SK-N-SH (cell line): ENCODE measurements around the gene MBLAC1. TPM values are rescaled to one million over a fixed set of nuclear protein-coding genes. Genes with fewer than 3 reads are reported as not detected.

Source experiments
- CTCF ChIA-PET: fragments of 300-600, 350-600 bp; formaldehyde crosslinking; extraction: SDS; loops from one replicate; lab custom pipeline; 2021; lab: Yijun Ruan, JAX
- POLR2A ChIA-PET: fragments of 350-600 bp; sonication (Branson Sonifier 250); formaldehyde crosslinking; extraction: SDS; loops from one replicate; lab custom pipeline; 2020; ENCODE audit warnings: antibody characterized with exemption, inconsistent platforms; lab: Yijun Ruan, JAX
- DNase-seq: peaks from one replicate; pipeline ENCODE4 v3.0.0; 2012
- H2AFZ ChIP-seq: fragments of 200-600 bp; sonication (generic); 2 replicates; pipeline ENCODE4 v1.8.1; 2016; ENCODE audit warnings: antibody characterized with exemption, mild to moderate bottlenecking, low read depth
- H3F3A ChIP-seq: fragments of 200-600 bp; sonication (generic); replicated peaks from 2 replicates; pipeline ENCODE3; 2016; ENCODE audit warnings: antibody characterized with exemption, mild to moderate bottlenecking; ENCODE audit not compliant: insufficient read depth
- H3K27ac ChIP-seq, 2 experiments: fragments of 200-500 bp in 1 of 2; fragments of 200-600 bp in 1 of 2; sonication (Bioruptor generic) in 1 of 2; sonication (generic), shearing (Covaris generic) in 1 of 2; 2 replicates each; pipeline versions ENCODE4 v1.5.1 to v1.6.1; 2014 to 2016; ENCODE audit warnings: low read depth in 2 of 2, inconsistent platforms in 1 of 2, low read length in 1 of 2, mild to moderate bottlenecking in 1 of 2, mixed read lengths in 1 of 2
- H3K27me3 ChIP-seq: fragments of 200-600 bp; sonication (generic), shearing (Covaris generic); 2 replicates; pipeline ENCODE4 v1.6.1; 2016; ENCODE audit warnings: mixed run types; ENCODE audit not compliant: insufficient read depth
- H3K36me3 ChIP-seq, 2 experiments: fragments of 200-500 bp in 1 of 2; fragments of 200-600 bp in 1 of 2; sonication (Bioruptor generic) in 1 of 2; sonication (generic) in 1 of 2; replicated peaks in 1 of 2; 2 replicates each; pipeline versions ENCODE3 to v1.5.1; 2014 to 2016; ENCODE audit warnings: low read length in 1 of 2, mild to moderate bottlenecking in 1 of 2; ENCODE audit not compliant: insufficient read depth in 2 of 2, control insufficient read depth in 1 of 2
- H3K4me1 ChIP-seq, 2 experiments: fragments of 200-500 bp in 1 of 2; fragments of 200-600 bp in 1 of 2; sonication (Bioruptor generic) in 1 of 2; sonication (generic), shearing (Covaris generic) in 1 of 2; 2 replicates each; pipeline versions ENCODE4 v1.5.1 to v1.6.1; 2014 to 2016; ENCODE audit warnings: low read depth in 1 of 2, low read length in 1 of 2, mixed run types in 1 of 2; ENCODE audit not compliant: insufficient read depth in 2 of 2, control insufficient read depth in 1 of 2
- H3K4me2 ChIP-seq: fragments of 200-600 bp; sonication (generic), shearing (Covaris generic); 2 replicates; pipeline ENCODE4 v1.6.1; 2017; ENCODE audit warnings: mixed run types
- H3K4me3 ChIP-seq, 2 experiments: fragments of 200-500 bp in 1 of 2; fragments of 200-600 bp in 1 of 2; sonication (Bioruptor generic) in 1 of 2; sonication (generic), shearing (Covaris generic) in 1 of 2; 2 replicates each; pipeline versions ENCODE4 v1.5.1 to v1.8.1; 2014 to 2016; ENCODE audit warnings: low read depth in 2 of 2, inconsistent platforms in 1 of 2, low read length in 1 of 2, mild to moderate bottlenecking in 1 of 2, mixed read lengths in 1 of 2, moderate library complexity in 1 of 2
- H3K79me2 ChIP-seq: fragments of 200-600 bp; sonication (generic); 2 replicates; pipeline ENCODE4 v1.8.1; 2017; ENCODE audit warnings: mild to moderate bottlenecking; ENCODE audit not compliant: insufficient read depth
- H3K9ac ChIP-seq: fragments of 200-600 bp; sonication (generic); 2 replicates; pipeline ENCODE4 v1.6.1; 2017; ENCODE audit warnings: mixed run types
- H3K9me2 ChIP-seq: fragments of 200-600 bp; sonication (generic); 2 replicates; pipeline ENCODE4 v1.6.1; 2017; ENCODE audit warnings: mixed run types
- H3K9me3 ChIP-seq: fragments of 200-600 bp; sonication (generic); 2 replicates; pipeline ENCODE4 v1.6.1; 2017; ENCODE audit warnings: mixed run types, mild to moderate bottlenecking, moderate library complexity
- H4K20me1 ChIP-seq: fragments of 200-600 bp; sonication (generic); 2 replicates; pipeline ENCODE4 v1.6.1; 2017; ENCODE audit warnings: mild to moderate bottlenecking, mixed run types; ENCODE audit not compliant: insufficient read depth
- CHD2 ChIP-seq: fragments of 150-350 bp; IDR thresholded peaks from 2 replicates; pipeline ENCODE4 v1.6.1; 2018; ENCODE audit warnings: low read length; ENCODE audit not compliant: partially characterized antibody
- GATA2 ChIP-seq: sonication (generic); formaldehyde crosslinking; IDR thresholded peaks from 2 replicates; pipeline ENCODE4 v1.5.0; 2020; ENCODE audit warnings: mild to moderate bottlenecking, missing genetic modification reagents
- JUND ChIP-seq: IDR thresholded peaks from 2 replicates; pipeline ENCODE4 v1.4.0; 2012
- NFIC ChIP-seq: IDR thresholded peaks from 2 replicates; pipeline ENCODE4 v1.4.0; 2012; ENCODE audit warnings: borderline replicate concordance
- NRF1 ChIP-seq: IDR thresholded peaks from 2 replicates; pipeline ENCODE4 v1.6.1; 2012; ENCODE audit warnings: low read depth, mild to moderate bottlenecking, low read length
- REST ChIP-seq: IDR thresholded peaks from 2 replicates; pipeline ENCODE4 v1.6.1; 2012; ENCODE audit warnings: mild to moderate bottlenecking, low read depth, low read length, moderate library complexity
- RXRA ChIP-seq: IDR thresholded peaks from 2 replicates; pipeline ENCODE4 v1.4.0; 2012; ENCODE audit warnings: low read depth, mild to moderate bottlenecking, borderline replicate concordance
- SIN3A ChIP-seq: IDR thresholded peaks from 2 replicates; pipeline ENCODE4 v1.6.1; 2012; ENCODE audit warnings: low read depth, mild to moderate bottlenecking, low read length, moderate library complexity, borderline replicate concordance
- TEAD4 ChIP-seq: IDR thresholded peaks from 2 replicates; pipeline ENCODE4 v1.4.0; 2012; ENCODE audit warnings: mild to moderate bottlenecking, borderline replicate concordance; ENCODE audit not compliant: insufficient read depth
- YY1 ChIP-seq: IDR thresholded peaks from 2 replicates; pipeline ENCODE4 v1.4.0; 2012; ENCODE audit warnings: low read depth, mild to moderate bottlenecking
- WGBS: methylation state at CpG from one replicate; pipeline ENCODE4 v1.1.6; 2017; ENCODE audit warnings: low lambda C conversion rate; 5-methylcytosine and 5-hydroxymethylcytosine counted together
- polyA plus RNA-seq, 3 experiments: library from polyadenylated mRNA; depleted of rRNA; stranded (reverse); fragments of >200 nt; gene quantifications; 2 replicates each; pipeline ENCODE4 v1.2.3, GENCODE V29; 2012
- TF ChIP-seq, protein P1 (sequence below): IDR thresholded peaks from 2 replicates; pipeline ENCODE4; 2012
- TF ChIP-seq, protein P2 (sequence below): IDR thresholded peaks from 2 replicates; pipeline ENCODE4 v1.4.0; 2012; ENCODE audit warnings: low read depth, borderline replicate concordance

The MBLAC1 gene
- polyA plus RNA-seq, 1 of the 3 experiments (the other 2 are of a cell fraction): 4.4 TPM

DNA sequence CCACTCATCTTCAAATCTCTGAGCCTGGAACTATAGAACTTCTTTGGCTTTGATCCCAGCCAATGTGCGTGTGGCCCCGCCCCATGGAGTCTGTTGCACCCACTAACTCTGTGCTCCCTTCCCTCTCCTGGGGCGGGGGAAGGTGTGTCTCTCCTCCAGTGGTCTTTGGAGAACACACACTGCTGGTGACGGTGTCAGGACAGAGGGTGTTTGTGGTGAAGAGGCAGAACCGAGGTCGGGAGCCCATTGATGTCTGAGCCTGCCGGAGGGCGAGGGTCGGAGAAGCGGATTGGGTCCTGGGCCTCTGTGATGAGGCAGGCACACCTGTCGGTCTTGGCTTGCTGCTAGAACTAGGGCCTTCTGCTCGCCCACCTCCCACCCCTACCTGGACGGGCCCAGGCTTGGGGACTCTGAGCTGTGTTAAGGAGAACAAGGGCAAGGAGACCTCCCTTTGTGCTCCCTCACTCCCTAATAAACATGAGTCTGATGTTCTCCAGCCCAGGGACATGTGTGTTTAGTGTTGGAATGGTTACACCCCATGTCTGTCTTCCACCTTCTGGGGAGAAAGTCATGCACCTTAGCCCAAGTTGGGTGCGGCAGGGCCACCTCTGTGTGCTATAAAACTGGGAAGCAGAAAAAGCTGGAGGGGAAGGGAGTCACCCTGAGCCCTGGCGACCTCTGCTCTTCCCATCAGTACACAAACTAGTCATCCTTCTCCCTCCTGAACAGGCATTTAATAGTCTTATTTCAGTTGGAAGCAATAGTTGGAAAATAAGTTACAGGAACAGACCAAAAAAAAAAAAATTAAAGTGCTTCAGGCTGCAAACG, 27.2 kb downstream of the MBLAC1 start:
- Histone ChIP-seq H3K27ac (no peak overlapping the region; a peak in 1 of 4 replicates), H3K36me3 (peaks cover 39 to 44% of the 10 kb centered on the region in 2 experiments), H3K9ac (no peak overlapping the region), H3K79me2 (peaks cover 78% of the 10 kb centered on the region), H3K27me3 (no peaks in the 10 kb centered on the region), H3K4me3 (no peak overlapping the region), H3K9me2 (no peaks in the 10 kb centered on the region), H4K20me1 (peaks cover 20% of the 10 kb centered on the region), H3K9me3 (no peaks in the 10 kb centered on the region), H3K4me1 (peaks cover 18 to 21% of the 10 kb centered on the region in 2 experiments; a peak in 2 of 4 replicates), H2AFZ (no peak overlapping the region), H3F3A (peaks cover 15% of the 10 kb centered on the region), H3K4me2 (no peak overlapping the region)
- DNase-seq: peak; percentile 21
- TF ChIP-seq, protein P1, sequence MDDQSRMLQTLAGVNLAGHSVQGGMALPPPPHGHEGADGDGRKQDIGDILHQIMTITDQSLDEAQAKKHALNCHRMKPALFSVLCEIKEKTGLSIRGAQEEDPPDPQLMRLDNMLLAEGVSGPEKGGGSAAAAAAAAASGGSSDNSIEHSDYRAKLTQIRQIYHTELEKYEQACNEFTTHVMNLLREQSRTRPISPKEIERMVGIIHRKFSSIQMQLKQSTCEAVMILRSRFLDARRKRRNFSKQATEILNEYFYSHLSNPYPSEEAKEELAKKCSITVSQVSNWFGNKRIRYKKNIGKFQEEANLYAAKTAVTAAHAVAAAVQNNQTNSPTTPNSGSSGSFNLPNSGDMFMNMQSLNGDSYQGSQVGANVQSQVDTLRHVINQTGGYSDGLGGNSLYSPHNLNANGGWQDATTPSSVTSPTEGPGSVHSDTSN: 0 out of 2 replicates have a peak, but pooled peaks have one; percentile 1
- TF ChIP-seq YY1 (no peak), CHD2 (no peak), NFIC (no peak), TEAD4 (no peak), SIN3A (no peak), NRF1 (no peak), GATA2 (CRISPR knock-in tag) (no peak), JUND (0 out of 2 replicates have a peak, but pooled peaks have one; percentile 13), REST (no peak), RXRA (no peak)
- TF ChIP-seq, protein P2, sequence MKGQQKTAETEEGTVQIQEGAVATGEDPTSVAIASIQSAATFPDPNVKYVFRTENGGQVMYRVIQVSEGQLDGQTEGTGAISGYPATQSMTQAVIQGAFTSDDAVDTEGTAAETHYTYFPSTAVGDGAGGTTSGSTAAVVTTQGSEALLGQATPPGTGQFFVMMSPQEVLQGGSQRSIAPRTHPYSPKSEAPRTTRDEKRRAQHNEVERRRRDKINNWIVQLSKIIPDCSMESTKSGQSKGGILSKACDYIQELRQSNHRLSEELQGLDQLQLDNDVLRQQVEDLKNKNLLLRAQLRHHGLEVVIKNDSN: no peak
- 92% methylated on average over 13 of the region's 16 CpGs for WGBS
- CTCF ChIA-PET: interaction anchor here (1.7 to 1.9 kb wide), 2 partner anchors 21 to 23 kb away, joined by 7 to 8 read pairs; no protein-coding TSS in a partner anchor
- POLR2A ChIA-PET: interaction anchor here (0.9 to 1.5 kb wide), 3 partner anchors 13 to 27 kb away, joined by 3 to 5 read pairs (median 4); partner anchors contain the start of gene MBLAC1
